HG02678 (cell line): ENCODE measurements around the gene ZBTB12.
"Not testable (repeated sequence)": the region's sequence is repeated elsewhere in the genome, so short reads cannot be mapped to it uniquely, and the experiment has no call there.

ENCODE experiments used
- ATAC-seq: cut with Tn5 transposase; IDR thresholded peaks from one replicate; pipeline ENCODE4 v1.9.1; 2021; ENCODE audit warnings: mild to moderate bottlenecking, moderate library complexity; ENCODE audit not compliant: unreplicated experiment

ZBTB12 gene

DNA sequence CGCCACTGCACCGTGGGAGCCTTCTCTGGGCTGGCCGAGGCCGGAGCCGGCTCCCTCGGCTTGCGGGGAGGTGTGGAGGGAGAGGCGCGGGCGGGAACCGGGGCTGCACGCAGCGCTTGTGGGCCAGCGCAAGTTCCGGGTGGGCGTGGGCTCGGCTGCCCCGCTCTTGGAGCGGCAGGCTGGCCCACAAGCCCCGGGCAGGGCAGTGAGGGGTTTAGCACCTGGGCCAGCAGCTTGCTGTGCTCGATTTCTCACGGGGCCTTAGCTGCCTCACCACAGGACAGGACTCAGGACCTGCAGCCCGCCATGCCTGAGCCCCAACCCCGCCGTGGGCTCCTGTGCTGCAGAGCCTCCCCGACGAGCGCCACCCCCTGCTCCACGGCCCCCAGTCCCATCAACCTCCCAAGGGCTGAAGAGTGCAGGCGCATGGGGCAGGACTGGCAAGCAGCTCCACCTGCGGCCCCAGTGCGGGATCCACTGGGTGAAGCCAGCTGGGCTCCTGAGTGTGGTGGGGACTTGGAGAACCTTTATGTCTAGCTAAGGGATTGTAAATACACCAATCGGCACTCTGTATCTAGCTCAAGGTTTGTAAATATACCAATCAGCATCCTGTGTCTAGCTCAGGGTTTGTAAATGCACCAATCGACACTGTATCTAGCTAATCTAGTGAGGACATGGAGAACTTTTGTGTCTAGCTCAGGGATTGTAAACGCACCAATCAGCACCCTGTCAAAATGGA lies 49.7 kb downstream of the ZBTB12 start:
- not testable (repeated sequence) for ATAC-seq

DNA sequence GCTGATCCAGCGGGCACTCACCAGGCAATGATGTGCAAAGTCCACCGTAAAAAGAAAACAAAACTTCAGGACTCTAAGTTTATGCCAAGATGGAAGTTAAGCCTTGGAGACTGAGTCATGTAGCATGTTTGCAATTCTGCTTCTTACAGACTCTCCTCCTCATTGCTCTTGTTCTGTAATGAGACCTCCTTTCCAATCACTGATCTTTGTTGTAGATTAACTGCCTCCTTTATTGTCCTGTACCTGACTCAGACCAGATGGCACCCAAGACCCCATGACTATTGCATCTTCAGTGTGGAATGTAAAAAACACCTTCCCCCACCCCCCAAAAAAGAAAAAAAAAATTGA lies 50.4 kb downstream of the ZBTB12 start:
- no peak for ATAC-seq

DNA sequence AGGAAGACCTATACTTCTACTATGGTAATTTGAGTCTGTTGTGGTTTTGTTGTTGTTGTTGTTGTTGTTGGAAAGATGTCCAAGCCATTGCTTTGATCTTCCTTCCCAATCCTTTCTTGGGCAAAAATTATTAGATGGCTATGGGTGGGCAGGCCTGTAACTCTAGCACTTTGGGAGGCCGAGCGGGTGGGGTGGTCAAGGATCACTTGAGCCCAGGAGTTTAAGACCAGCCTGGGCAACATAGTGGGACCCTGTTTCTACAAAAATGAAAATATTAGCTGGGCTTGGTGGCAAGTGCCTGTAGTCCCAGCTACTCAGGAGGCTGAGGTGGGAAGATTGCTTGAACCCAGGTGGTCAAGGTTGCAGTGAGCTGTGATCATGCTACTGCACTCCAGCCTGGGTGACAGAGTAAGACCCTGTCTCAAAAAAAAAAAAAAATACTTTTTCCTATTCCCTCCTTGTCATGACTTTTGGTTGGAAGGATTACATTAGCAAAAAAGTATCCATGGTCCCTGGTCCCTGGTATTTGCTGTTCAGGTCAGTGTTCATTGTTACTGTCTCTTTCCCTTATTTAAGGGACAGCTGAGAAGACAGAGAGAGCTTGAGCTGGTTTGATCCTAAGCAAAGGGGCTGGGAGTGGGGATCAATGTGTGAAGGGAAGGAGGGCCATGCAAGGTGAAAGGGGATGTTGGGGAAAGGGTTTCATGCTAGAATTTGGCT lies 51.0 kb downstream of the ZBTB12 start:
- no peak for ATAC-seq
